HCT116 (cell line): ENCODE results near the gene NACC2. TPM values are rescaled to one million over a fixed set of nuclear protein-coding genes. Genes with fewer than 3 reads are reported as not detected.

Experiments
- ATAC-seq: fragments of 200-7000 bp; cut with Tn5 transposase; 2 replicates; pipeline ENCODE4 v1.9.1; 2020; ENCODE audit warnings: mild to moderate bottlenecking, moderate library complexity
- BruUV-seq: library from RNA; stranded (reverse); fragments of 400-500 nt; replicated peaks from 2 replicates; lab custom pipeline; 2021; lab: Mats Ljungman, UMichigan
- CTCF ChIA-PET: fragments of 300-600 bp; sonication (Branson Sonifier 250); formaldehyde crosslinking; loops from one replicate; lab custom pipeline; 2021; ENCODE audit warnings: antibody characterized with exemption; lab: Charles Lee
- POLR2A ChIA-PET: fragments of 300-600, 350-600 bp; sonication (Branson Sonifier 250); formaldehyde crosslinking; loops from one replicate; lab custom pipeline; 2021; ENCODE audit warnings: antibody characterized with exemption; lab: Charles Lee
- RAD21 ChIA-PET, 2 experiments: fragments of 300-600 bp; sonication (Branson Sonifier 250); formaldehyde crosslinking; loops; one replicate each; lab custom pipeline; 2023; ENCODE audit warnings: low total read pairs in 2 of 2; ENCODE audit not compliant: uncharacterized antibody in 2 of 2, unreplicated experiment in 2 of 2, low non-redundant PET in 1 of 2; lab: Charles Lee
- DNase-seq: peaks from one replicate; pipeline ENCODE4 v3.0.0-alpha.2; 2010; ENCODE audit warnings: low read depth, low spot score
- H2AFZ ChIP-seq: fragments of 200-600 bp; shearing (Covaris generic), sonication (generic); 2 replicates; pipeline ENCODE4 v1.6.1; 2017; ENCODE audit warnings: low read depth, mixed run types, mixed read lengths, antibody characterized with exemption, low read length; ENCODE audit not compliant: poor library complexity, severe bottlenecking
- H3K27ac ChIP-seq: 2 replicates; pipeline ENCODE4 v1.5.1; 2012; ENCODE audit warnings: low read depth, low read length
- H3K27me3 ChIP-seq: fragments of 200-600 bp; sonication (generic); 2 replicates; pipeline ENCODE4 v1.6.1; 2016; ENCODE audit warnings: mixed run types, low read length, mixed read lengths; ENCODE audit not compliant: insufficient read depth
- H3K36me3 ChIP-seq, 2 experiments: fragments of 200-500 bp in 1 of 2; fragments of 200-600 bp in 1 of 2; sonication (Bioruptor generic) in 1 of 2; sonication (generic) in 1 of 2; 2 replicates each; pipeline versions ENCODE4 v1.5.1 to v1.6.1; 2014 to 2016; ENCODE audit warnings: low read length in 2 of 2, inconsistent platforms in 1 of 2, mixed read lengths in 1 of 2, mixed run types in 1 of 2; ENCODE audit not compliant: insufficient read depth in 2 of 2, control insufficient read depth in 1 of 2
- H3K4me1 ChIP-seq, 2 experiments: fragments of 200-600 bp in 1 of 2; sonication (generic) in 1 of 2; 2 replicates each; pipeline versions ENCODE4 v1.5.1 to v1.6.1; 2012 to 2017; ENCODE audit warnings: low read length in 2 of 2, inconsistent platforms in 1 of 2, mild to moderate bottlenecking in 1 of 2, mixed read lengths in 1 of 2, mixed run types in 1 of 2, moderate library complexity in 1 of 2; ENCODE audit not compliant: insufficient read depth in 2 of 2, control insufficient read depth in 1 of 2
- H3K4me2 ChIP-seq: fragments of 200-600 bp; sonication (generic); 2 replicates; pipeline ENCODE4 v1.6.1; 2017; ENCODE audit warnings: mixed run types, low read length, mixed read lengths
- H3K4me3 ChIP-seq, 2 experiments: fragments of 200-600 bp in 1 of 2; sonication (generic) in 1 of 2; replicated peaks in 1 of 2; 2 replicates each; pipeline ENCODE4 v1.5.1; 2011 to 2016; ENCODE audit warnings: low read length in 2 of 2, control low read depth in 1 of 2, low read depth in 1 of 2, mild to moderate bottlenecking in 1 of 2, mixed read lengths in 1 of 2, mixed run types in 1 of 2
- H3K79me2 ChIP-seq: fragments of 200-600 bp; sonication (generic); 2 replicates; pipeline ENCODE4 v1.6.1; 2017; ENCODE audit warnings: mild to moderate bottlenecking, mixed run types, low read length, moderate library complexity, mixed read lengths; ENCODE audit not compliant: insufficient read depth
- H3K9ac ChIP-seq: fragments of 200-600 bp; sonication (generic); 2 replicates; pipeline ENCODE4 v1.6.1; 2016; ENCODE audit warnings: low read length, mixed read lengths
- H3K9me2 ChIP-seq: fragments of 200-600 bp; sonication (generic), shearing (Covaris generic); 2 replicates; pipeline ENCODE4 v1.6.1; 2017; ENCODE audit warnings: mixed run types, mild to moderate bottlenecking, moderate library complexity; ENCODE audit not compliant: insufficient read depth
- H3K9me3 ChIP-seq, 2 experiments: fragments of 200-500 bp in 1 of 2; fragments of 200-600 bp in 1 of 2; sonication (Bioruptor generic) in 1 of 2; sonication (generic) in 1 of 2; 2 replicates each; pipeline ENCODE4 v1.6.1; 2014 to 2017; ENCODE audit warnings: low read length in 2 of 2, mixed read lengths in 2 of 2, inconsistent platforms in 1 of 2, low read depth in 1 of 2, mild to moderate bottlenecking in 1 of 2, mixed run types in 1 of 2, moderate library complexity in 1 of 2; ENCODE audit not compliant: control insufficient read depth in 1 of 2, insufficient read depth in 1 of 2
- H4K20me1 ChIP-seq: fragments of 200-600 bp; sonication (generic), shearing (Covaris generic); 2 replicates; pipeline ENCODE4 v1.6.1; 2017; ENCODE audit warnings: mixed run types, mild to moderate bottlenecking, moderate library complexity; ENCODE audit not compliant: insufficient read depth
- CBX3 ChIP-seq: IDR thresholded peaks from 2 replicates; pipeline ENCODE4 v1.6.1; 2012; ENCODE audit warnings: low read depth
- CEBPB ChIP-seq: IDR thresholded peaks from 2 replicates; pipeline ENCODE4 v1.6.1; 2012; ENCODE audit warnings: low read depth
- CTCF ChIP-seq, 3 experiments: fragments of 200-600 bp in 1 of 3; sonication (generic) in 1 of 3; IDR thresholded peaks in 2 of 3; conservative IDR thresholded peaks in 1 of 3; 2 replicates each; pipeline ENCODE4 v1.5.1; 2012 to 2017; ENCODE audit warnings: low read depth in 2 of 3, low read length in 2 of 3, antibody characterized with exemption in 1 of 3, borderline replicate concordance in 1 of 3, control low read depth in 1 of 3, mild to moderate bottlenecking in 1 of 3, mixed read lengths in 1 of 3, mixed run types in 1 of 3, moderate library complexity in 1 of 3; ENCODE audit not compliant: insufficient read depth in 1 of 3
- EGR1 ChIP-seq: IDR thresholded peaks from 2 replicates; pipeline ENCODE4 v1.6.1; 2012; ENCODE audit warnings: low read depth
- EZH2 ChIP-seq: fragments of 200-600 bp; sonication (generic); IDR thresholded peaks from 2 replicates; pipeline ENCODE4 v1.6.1; 2017; ENCODE audit warnings: antibody characterized with exemption, mixed run types
- EZH2phosphoT487 ChIP-seq: fragments of 200-600 bp; IDR thresholded peaks from 2 replicates; pipeline ENCODE4 v1.6.1; 2018; ENCODE audit warnings: antibody characterized with exemption, borderline replicate concordance
- FOSL1 ChIP-seq: IDR thresholded peaks from 2 replicates; pipeline ENCODE4 v1.6.1; 2012; ENCODE audit warnings: low read depth
- JUND ChIP-seq: IDR thresholded peaks from 2 replicates; pipeline ENCODE4 v1.6.1; 2012
- POLR2A ChIP-seq: IDR thresholded peaks from 2 replicates; pipeline ENCODE4 v1.7.0; 2011; ENCODE audit warnings: borderline replicate concordance; ENCODE audit not compliant: insufficient read depth, insufficient read length; ENCODE audit errors: extremely low read depth
- POLR2AphosphoS5 ChIP-seq: IDR thresholded peaks from 2 replicates; pipeline ENCODE4 v1.6.1; 2011; ENCODE audit warnings: mild to moderate bottlenecking, low read depth, low read length, moderate library complexity
- RAD21 ChIP-seq: IDR thresholded peaks from 2 replicates; pipeline ENCODE4 v1.6.1; 2012; ENCODE audit warnings: low read depth, mild to moderate bottlenecking
- SP1 ChIP-seq: IDR thresholded peaks from 2 replicates; pipeline ENCODE4 v1.6.1; 2012; ENCODE audit warnings: low read depth
- SRF ChIP-seq: IDR thresholded peaks from 2 replicates; pipeline ENCODE4 v1.6.1; 2012; ENCODE audit warnings: low read depth
- YY1 ChIP-seq: IDR thresholded peaks from 2 replicates; pipeline ENCODE4 v1.6.1; 2011; ENCODE audit warnings: low read length, low read depth, moderate library complexity, mild to moderate bottlenecking; ENCODE audit not compliant: insufficient replicate concordance; ENCODE audit errors: extremely low read depth
- ZFX ChIP-seq: fragments of 450-650 bp; IDR thresholded peaks from 2 replicates; pipeline ENCODE4 v1.6.1; 2017
- intact Hi-C: fragments of 100-400 bp; cut with micrococcal nuclease; formaldehyde crosslinking; loops from 2 replicates; pipeline ENCODE4 v1.10.0; 2022
- total RNA-seq: library from RNA; stranded (reverse); gene quantifications from one replicate; pipeline ENCODE4 v1.2.1, GENCODE V29; 2021; ENCODE audit not compliant: unreplicated experiment
- TF ChIP-seq, protein P1 (sequence below): IDR thresholded peaks from 2 replicates; pipeline ENCODE4 v1.6.1; 2012

The NACC2 gene
- total RNA-seq, 1 experiment from 2014 or later = 27.8 TPM

DNA sequence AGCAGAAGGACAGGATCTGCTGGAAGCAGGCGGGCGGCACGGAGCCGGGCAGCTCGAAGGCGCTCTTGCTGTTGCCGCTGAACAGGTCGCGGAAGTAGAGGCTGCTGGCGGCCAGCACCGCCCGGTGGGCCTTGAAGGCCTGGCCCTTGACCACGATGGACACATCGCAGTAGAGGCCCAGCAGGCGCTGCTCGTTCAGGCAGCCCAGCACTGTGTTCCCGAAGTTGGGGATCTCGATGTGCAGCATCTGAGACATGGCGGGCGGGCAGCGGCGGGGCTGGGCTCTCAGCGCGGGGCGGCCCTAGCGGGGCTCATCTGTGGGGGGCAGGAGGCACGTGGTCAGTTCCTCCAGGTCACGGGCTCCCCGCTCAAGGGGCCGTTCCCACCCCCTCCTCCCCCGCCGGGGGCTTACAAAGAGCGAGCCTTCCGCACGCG, 44.8 kb downstream of the NACC2 start:
- Histone ChIP-seq H3K4me3 (no peak overlapping the region), H3K27me3 (no peaks in the 10 kb centered on the region), H3K9me2 (no peaks in the 10 kb centered on the region), H3K27ac (no peak overlapping the region; the same call in 1 of the 2 replicates), H4K20me1 (no peaks in the 10 kb centered on the region), H3K4me2 (no peak overlapping the region), H3K9me3 (no peaks in the 10 kb centered on the region), H2AFZ (no peak overlapping the region), H3K4me1 (peaks cover 37 to 48% of the 10 kb centered on the region in 2 experiments), H3K79me2 (peaks cover 64% of the 10 kb centered on the region), H3K36me3 (peaks cover 7% of the 10 kb centered on the region in 2 experiments; a peak in 3 of 4 replicates), H3K9ac (no peak overlapping the region)
- ATAC-seq = no peak
- CTCF ChIA-PET = no interaction called here
- no TSS peak for BruUV-seq
- RAD21 ChIA-PET = no interaction called here
- DNase-seq = no peak
- TF ChIP-seq EGR1 (no peak), YY1 (no peak), EZH2 (no peak), CEBPB (no peak), ZFX (no peak), CBX3 (no peak), EZH2phosphoT487 (no peak), POLR2A (no peak), SP1 (no peak), FOSL1 (no peak), SRF (no peak), POLR2AphosphoS5 (no peak), RAD21 (no peak), JUND (no peak), CTCF (IDR thresholded peaks at IDR 0.05 in 2 of 3, conservative IDR thresholded peaks at IDR 0.05 in 1 of 3; ENCODE audit: borderline replicate concordance in 1 of 3, insufficient read depth in 1 of 3, low read depth in 2 of 3, low read length in 2 of 3) (no peak)
- TF ChIP-seq, protein P1, sequence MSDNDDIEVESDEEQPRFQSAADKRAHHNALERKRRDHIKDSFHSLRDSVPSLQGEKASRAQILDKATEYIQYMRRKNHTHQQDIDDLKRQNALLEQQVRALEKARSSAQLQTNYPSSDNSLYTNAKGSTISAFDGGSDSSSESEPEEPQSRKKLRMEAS = no peak
- POLR2A ChIA-PET = no interaction called here
- intact Hi-C loops = no loop called here
